Measurements from ENCODE around the gene NPHP1.
"Not testable (repeated sequence)": the region's sequence is repeated elsewhere in the genome, so short reads cannot be mapped to it uniquely, and the experiment has no call there.

Gene NPHP1

GRCh38 chr2:110204408-110205385 is at the start of gene NPHP1:
Gene NPHP1 (minus strand): TSS chr2:110205013. CDS start chr2:110204968, 45 bp downstream.
- DNase-seq = peak; percentile 25 to 92 (median 80)

DNA sequence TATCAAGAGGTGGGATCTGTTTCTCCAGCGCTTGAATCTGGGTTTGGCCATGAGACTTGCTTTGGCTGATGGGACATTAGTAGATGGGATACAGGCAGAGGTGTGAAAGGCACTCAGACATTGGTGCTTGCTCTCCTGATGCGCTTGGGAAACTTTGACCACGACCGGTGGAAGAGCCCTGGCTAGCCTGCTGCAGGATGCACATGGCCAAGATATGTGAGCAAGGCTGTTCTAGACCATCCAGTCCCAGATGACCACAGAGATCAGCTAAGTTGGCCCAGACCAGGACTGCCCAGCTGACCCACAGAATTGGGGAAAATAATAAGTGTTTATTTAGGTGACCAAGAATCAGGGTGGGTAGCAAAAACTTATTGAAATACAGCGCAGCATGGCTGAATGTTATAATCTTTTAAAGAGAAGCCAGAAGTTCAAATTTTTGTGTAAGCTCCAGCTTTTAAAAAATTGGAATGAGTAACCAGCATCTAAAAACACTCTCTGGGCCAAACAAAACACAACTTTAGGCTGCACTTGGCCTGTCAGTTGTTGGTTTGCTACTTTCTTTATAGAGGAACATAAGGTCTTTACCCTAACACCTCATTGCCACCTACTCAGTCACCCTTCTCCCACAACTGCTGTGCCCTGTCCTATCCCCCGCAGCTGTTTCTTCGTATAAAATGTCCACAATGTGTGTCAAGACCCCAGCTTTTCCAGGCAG is 43.4 kb upstream of the NPHP1 start:
- DNase-seq = not testable (repeated sequence)

GRCh38 chr2:110245488-110246435 is 40.9 kb upstream of the NPHP1 start:
- not testable (repeated sequence) for DNase-seq

- not testable (repeated sequence) for DNase-seq
Measured at GRCh38 chr2:110243283-110243682, 38.5 kb upstream of the NPHP1 start.

GRCh38 chr2:110234514-110234913 is 29.7 kb upstream of the NPHP1 start:
- DNase-seq = not testable (repeated sequence)

- not testable (repeated sequence) for DNase-seq
Measured at GRCh38 chr2:110229886-110230285, 25.1 kb upstream of the NPHP1 start.

GRCh38 chr2:110222626-110223025 is 17.8 kb upstream of the NPHP1 start:
- not testable (repeated sequence) for DNase-seq

DNA sequence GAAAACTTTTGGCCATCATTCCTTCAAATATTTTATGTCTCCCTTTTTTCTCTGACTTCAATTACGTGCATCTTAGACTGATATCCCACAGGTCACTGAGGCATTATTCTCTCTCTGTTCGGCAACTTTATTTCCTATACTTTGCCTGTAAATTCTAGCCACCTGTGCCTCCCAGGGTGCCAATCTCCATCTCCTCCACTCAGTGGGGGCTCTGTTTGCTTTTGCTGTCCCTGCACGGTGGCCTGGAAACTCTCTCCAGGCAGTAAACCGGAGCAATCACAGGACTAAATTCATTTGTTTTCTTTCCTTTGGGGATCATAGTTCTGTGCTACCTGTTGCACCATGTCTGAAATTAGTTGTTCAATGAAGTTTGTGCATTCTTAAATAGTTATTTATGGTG is 17.1 kb upstream of the NPHP1 start:
- no peak for DNase-seq

DNA sequence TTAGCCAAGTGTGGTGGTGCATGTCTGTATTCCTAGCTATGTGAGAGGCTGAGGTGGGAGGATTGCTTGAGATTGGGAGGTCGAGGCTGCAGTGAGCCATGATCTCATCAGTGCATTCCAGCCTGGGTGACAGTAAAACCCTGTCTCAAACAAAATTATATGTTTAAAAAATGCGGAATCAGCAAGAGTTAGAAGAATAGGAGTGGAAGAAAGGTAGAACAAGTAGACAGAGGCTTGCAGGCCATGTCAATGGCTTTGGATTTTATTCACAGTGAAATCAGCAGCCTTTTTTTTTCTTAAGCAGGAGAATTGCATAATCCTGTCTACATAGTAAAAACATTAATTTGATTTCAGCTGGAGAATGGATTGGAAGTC is 15.4 kb upstream of the NPHP1 start:
- DNase-seq = no peak

GRCh38 chr2:110219496-110220189 is 14.8 kb upstream of the NPHP1 start:
- DNase-seq = no peak

GRCh38 chr2:110218889-110219288 is 14.1 kb upstream of the NPHP1 start:
- DNase-seq = not testable (repeated sequence)

DNA sequence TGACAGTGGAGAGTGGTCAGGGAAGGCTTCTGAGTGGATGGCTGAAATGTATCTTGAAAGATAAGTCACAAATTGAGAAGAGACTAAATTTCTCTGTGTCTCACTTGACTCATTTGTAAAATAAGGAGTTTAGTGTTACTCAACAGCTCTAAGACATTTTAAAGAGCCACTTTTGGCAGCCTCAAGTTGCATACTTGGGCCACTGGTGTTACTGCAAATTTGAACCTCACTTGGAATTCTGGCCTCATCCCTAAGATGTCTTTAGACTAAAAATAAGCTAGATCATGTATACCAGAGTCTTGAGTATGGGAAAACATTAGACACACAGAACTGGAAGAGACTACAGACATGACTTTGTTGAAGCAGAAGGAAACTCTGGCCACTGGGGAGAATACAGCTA is 12.0 kb upstream of the NPHP1 start:
- no peak for DNase-seq

DNA sequence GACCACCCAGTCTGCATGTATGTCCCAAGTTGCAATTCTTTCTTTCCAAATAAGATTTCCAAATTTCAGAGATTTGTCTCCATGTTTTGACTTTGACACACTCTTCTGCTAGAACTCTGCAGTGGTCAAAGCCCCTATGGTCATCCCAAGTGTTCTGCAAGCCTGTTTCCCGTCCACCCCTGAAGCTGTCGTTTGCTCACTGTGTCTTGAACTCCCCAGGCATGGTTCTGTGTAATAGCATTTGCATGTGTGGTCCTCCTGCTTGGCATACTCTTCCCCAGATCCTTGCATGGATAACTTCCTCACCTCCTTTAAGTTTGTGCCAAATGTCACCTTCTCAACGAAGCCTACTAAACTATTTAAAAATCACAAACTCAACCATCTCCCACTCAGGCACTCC is 11.4 kb upstream of the NPHP1 start:
- no peak for DNase-seq

GRCh38 chr2:110215566-110216158 is 10.8 kb upstream of the NPHP1 start:
- DNase-seq = no peak

- DNase-seq = no peak
Measured at GRCh38 chr2:110215091-110215490, 10.3 kb upstream of the NPHP1 start.

GRCh38 chr2:110213522-110213921 is 8.7 kb upstream of the NPHP1 start:
- DNase-seq = not testable (repeated sequence)

GRCh38 chr2:110211938-110212858 is 7.4 kb upstream of the NPHP1 start, which contains the start of gene MTLN:
Gene MTLN (minus strand): TSS chr2:110212547. CDS start chr2:110212525, 22 bp downstream.
- DNase-seq = peak in 50 of 51 donors; percentile 9 to 87 (median 57)

- DNase-seq = no peak
Measured at GRCh38 chr2:110205660-110206455, 1.0 kb upstream of the NPHP1 start.

Measured in hypothalamus (tissue), 51 donors.